HEK293T (cell line): ENCODE results near the gene CHMP6.

Experiments
- ARNT ChIP-seq: fragments of 450-650 bp; IDR thresholded peaks from 2 replicates; pipeline ENCODE4 v1.6.1; 2017; ENCODE audit warnings: mild to moderate bottlenecking
- BHLHE40 ChIP-seq: fragments of 450-650 bp; IDR thresholded peaks from 2 replicates; pipeline ENCODE4 v1.6.1; 2016; ENCODE audit warnings: mild to moderate bottlenecking, moderate library complexity, borderline replicate concordance
- ELF4 ChIP-seq: fragments of 450-650 bp; IDR thresholded peaks from 2 replicates; pipeline ENCODE4 v1.6.1; 2017; ENCODE audit warnings: antibody characterized with exemption
- FOXA1 ChIP-seq: fragments of 450-650 bp; IDR thresholded peaks from 2 replicates; pipeline ENCODE4 v1.6.1; 2016; ENCODE audit warnings: mild to moderate bottlenecking
- FOXM1 ChIP-seq: fragments of 450-650 bp; IDR thresholded peaks from 2 replicates; pipeline ENCODE4 v1.6.1; 2017; ENCODE audit warnings: mild to moderate bottlenecking, borderline replicate concordance
- HDGF ChIP-seq: fragments of 450-650 bp; IDR thresholded peaks from 2 replicates; pipeline ENCODE4 v1.6.1; 2017; ENCODE audit warnings: antibody characterized with exemption, borderline replicate concordance
- L3MBTL2 ChIP-seq: fragments of 450-650 bp; conservative IDR thresholded peaks from 2 replicates; pipeline ENCODE4 v1.6.1; 2016; ENCODE audit warnings: mild to moderate bottlenecking
- LEF1 ChIP-seq: fragments of 450-650 bp; IDR thresholded peaks from 2 replicates; pipeline ENCODE4 v1.6.1; 2017; ENCODE audit warnings: mild to moderate bottlenecking, borderline replicate concordance
- PKNOX1 ChIP-seq: fragments of 450-650 bp; IDR thresholded peaks from 2 replicates; pipeline ENCODE4 v1.6.1; 2016
- SP1 ChIP-seq: fragments of 450-650 bp; IDR thresholded peaks from 2 replicates; pipeline ENCODE4 v1.6.1; 2017
- SUZ12 ChIP-seq: fragments of 450-650 bp; IDR thresholded peaks from 2 replicates; pipeline ENCODE4 v1.6.1; 2016; ENCODE audit warnings: mild to moderate bottlenecking

- TF ChIP-seq ELF4: no peak
- TF ChIP-seq PKNOX1: no peak
- no peak for TF ChIP-seq L3MBTL2
- TF ChIP-seq SUZ12: no peak
- TF ChIP-seq HDGF: no peak
- TF ChIP-seq BHLHE40: no peak
- no peak for TF ChIP-seq SP1
- TF ChIP-seq LEF1: no peak
- TF ChIP-seq ARNT: no peak
- no peak for TF ChIP-seq FOXM1
- TF ChIP-seq FOXA1: no peak
Observed at GRCh38 chr17:81021531-81022343, 30.1 kb downstream of the CHMP6 start.
